ENCODE data around the gene AARS2. TPM values are rescaled to one million over a fixed set of nuclear protein-coding genes. Genes with fewer than 3 reads are reported as not detected.

Gene AARS2
- total and polyA plus RNA-seq, 4 donors: 2.3 to 11.5 (median 5.7) TPM

DNA sequence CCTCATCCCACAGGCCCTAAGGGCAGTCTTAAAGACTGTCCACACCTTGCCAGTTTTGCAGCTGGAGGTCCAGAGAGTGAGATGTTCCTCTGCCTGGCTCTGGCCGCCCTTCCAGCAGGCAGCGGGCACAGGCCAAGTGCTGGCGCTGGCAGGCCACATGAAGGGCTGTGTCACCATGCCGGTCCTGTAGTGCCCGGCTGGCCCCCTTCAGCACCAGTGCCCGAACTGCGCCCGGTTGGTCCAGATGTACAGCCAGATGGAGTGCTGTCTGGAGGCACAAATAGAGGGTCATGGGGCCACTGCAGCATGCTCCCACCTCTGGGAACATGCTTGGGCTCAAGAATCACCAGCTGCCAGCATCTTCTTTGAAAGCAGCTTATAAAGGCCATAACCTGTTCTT, 51.6 kb downstream of the AARS2 start:
- no peaks in the 10 kb centered on the region for H3K27me3 ChIP-seq (ENCODE audit: control insufficient read depth in 1 of 2, insufficient read depth in 2 of 2, low read length in 1 of 2)
- peak in 1 of 2 donors; percentile 60 for DNase-seq
- WGBS, 2 donors: 89 to 93% methylated on average over 8 of the region's 8 CpGs
- no peaks in the 10 kb centered on the region for H3K36me3 ChIP-seq (ENCODE audit: control insufficient read depth in 1 of 2, insufficient read depth in 2 of 2, low read length in 1 of 2)
- H3K4me1 ChIP-seq (ENCODE audit: control insufficient read depth in 1 of 2, insufficient read depth in 2 of 2, low read length in 2 of 2): peaks cover 0 to 4% of the 10 kb centered on the region in 2 donors
- ATAC-seq (ENCODE audit: low FRiP score): no peak
- no peak overlapping the region for H3K27ac ChIP-seq (ENCODE audit: low read depth in 1 of 2, low read length in 2 of 2)
- no peaks in the 10 kb centered on the region for H3K9me3 ChIP-seq (ENCODE audit: control insufficient read depth, low read length)
- intact Hi-C loops (cut with DNase I): no loop called here
- no peak overlapping the region for H3K4me3 ChIP-seq (ENCODE audit: low read length in 2 of 2)

DNA sequence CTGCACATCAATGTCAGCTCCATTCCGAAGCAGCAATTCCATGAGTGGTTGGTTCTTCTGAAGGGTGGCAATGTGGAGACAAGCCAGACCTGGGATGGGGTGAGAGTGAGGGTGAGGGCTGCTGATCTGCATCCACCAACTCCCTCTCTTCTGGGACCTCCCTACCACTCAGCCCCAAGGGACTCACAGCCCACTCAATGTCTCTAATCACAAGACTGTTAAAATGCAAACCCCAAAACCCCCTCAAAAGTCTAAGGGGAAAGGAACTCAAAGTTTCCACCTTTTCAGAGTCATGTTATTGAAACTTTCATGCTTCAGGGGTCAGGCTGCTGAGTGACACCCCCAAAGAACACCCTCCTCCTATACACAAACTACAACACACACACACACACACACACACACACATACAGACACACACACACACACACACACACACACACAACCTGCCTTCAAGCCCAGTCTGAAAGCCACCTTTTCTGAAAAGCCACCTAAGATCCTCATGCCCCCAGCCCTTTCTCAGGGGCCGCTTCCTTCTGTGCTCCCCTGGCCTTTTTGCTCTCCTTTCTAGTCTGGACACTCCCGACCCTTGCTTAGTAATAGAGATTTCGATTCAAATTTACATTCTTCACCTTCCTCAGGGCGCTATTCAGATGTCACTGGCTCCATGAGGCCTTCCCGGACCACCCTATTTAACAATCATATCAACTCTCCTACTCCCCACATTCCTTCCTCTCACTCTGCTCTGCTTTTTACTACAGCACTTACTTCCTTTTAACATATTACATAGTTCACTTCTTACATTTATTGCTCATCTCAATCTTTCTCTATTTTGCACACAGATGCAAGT, 52.5 kb downstream of the AARS2 start:
- 92 to 98% methylated on average over 6 of the region's 6 CpGs for WGBS, 2 donors

DNA sequence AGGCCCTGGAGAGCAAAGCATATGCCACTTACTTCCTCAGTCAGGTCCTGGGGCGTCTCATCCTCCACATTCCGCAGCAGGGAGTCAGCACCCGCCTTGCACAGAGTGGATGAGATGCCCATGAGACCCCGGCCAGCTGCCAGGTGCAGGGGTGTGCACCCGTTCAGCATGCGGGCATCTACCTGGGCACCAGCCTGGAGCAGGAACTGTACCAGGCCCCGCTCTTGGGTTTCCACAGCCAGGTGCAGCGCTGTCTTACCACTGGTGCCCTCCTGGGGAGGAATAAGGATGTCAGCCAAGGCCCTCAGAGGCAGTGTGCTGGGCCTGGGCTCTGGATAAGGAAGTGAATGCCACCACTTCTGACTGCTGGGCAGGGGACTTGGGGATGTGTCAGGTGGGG, 53.1 kb downstream of the AARS2 start:
- Histone ChIP-seq H3K36me3 (ENCODE audit: control insufficient read depth in 1 of 2, insufficient read depth in 2 of 2, low read length in 1 of 2) (no peaks in the 10 kb centered on the region), H3K4me1 (ENCODE audit: control insufficient read depth in 1 of 2, insufficient read depth in 2 of 2, low read length in 2 of 2) (peaks cover 0 to 6% of the 10 kb centered on the region in 2 donors), H3K4me3 (ENCODE audit: low read length in 2 of 2) (no peak overlapping the region), H3K27me3 (ENCODE audit: control insufficient read depth in 1 of 2, insufficient read depth in 2 of 2, low read length in 1 of 2) (no peaks in the 10 kb centered on the region), H3K27ac (ENCODE audit: low read depth in 1 of 2, low read length in 2 of 2) (no peak overlapping the region), H3K9me3 (ENCODE audit: control insufficient read depth, low read length) (no peaks in the 10 kb centered on the region)
- WGBS, 2 donors: 96 to 97% methylated on average over 8 of the region's 8 CpGs
- intact Hi-C loops (cut with DNase I): no loop called here
- no peak for ATAC-seq (ENCODE audit: low FRiP score)
- DNase-seq: peak in 1 of 2 donors; percentile 69

More for the DNA sequence above, 52.5 kb downstream of the AARS2 start:
- Histone ChIP-seq H3K4me1 (ENCODE audit: control insufficient read depth in 1 of 2, insufficient read depth in 2 of 2, low read length in 2 of 2) (peaks cover 0 to 6% of the 10 kb centered on the region in 2 donors), H3K36me3 (ENCODE audit: control insufficient read depth in 1 of 2, insufficient read depth in 2 of 2, low read length in 1 of 2) (no peaks in the 10 kb centered on the region), H3K4me3 (ENCODE audit: low read length in 2 of 2) (no peak overlapping the region), H3K9me3 (ENCODE audit: control insufficient read depth, low read length) (no peaks in the 10 kb centered on the region), H3K27me3 (ENCODE audit: control insufficient read depth in 1 of 2, insufficient read depth in 2 of 2, low read length in 1 of 2) (no peaks in the 10 kb centered on the region), H3K27ac (ENCODE audit: low read depth in 1 of 2, low read length in 2 of 2) (no peak overlapping the region)
- no peak for ATAC-seq (ENCODE audit: low FRiP score)
- intact Hi-C loops (cut with DNase I): no loop called here
- peak in 1 of 2 donors; percentile 37 for DNase-seq

DNA sequence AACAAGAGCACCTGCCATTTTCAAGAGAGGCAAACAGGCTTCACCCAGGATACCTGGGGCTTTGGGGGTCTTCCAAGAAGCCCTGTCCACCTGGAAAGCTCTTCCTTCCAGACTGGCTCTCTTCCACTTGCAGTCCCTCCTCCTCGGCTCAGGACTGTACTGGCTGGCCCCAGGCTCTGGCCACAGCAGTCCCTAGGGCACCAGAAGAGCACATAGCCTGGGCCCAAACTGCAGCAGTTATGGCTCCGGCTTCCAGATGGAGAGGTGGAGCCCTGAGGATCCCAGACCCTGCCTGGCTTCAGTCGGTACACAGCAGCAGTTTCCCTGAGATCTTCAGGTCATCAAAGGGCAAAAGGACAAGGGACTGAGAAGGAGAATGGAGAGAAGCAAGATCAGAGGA, 54.2 kb downstream of the AARS2 start:
- H3K36me3 ChIP-seq (ENCODE audit: control insufficient read depth in 1 of 2, insufficient read depth in 2 of 2, low read length in 1 of 2): peaks cover 0 to 1% of the 10 kb centered on the region in 2 donors
- H3K4me1 ChIP-seq (ENCODE audit: control insufficient read depth in 1 of 2, insufficient read depth in 2 of 2, low read length in 2 of 2): peaks cover 0 to 2% of the 10 kb centered on the region in 2 donors
- intact Hi-C loops (cut with DNase I): loop anchor here in 1 of 2 donors (5.0 kb wide), 2 partner anchors 87 to 162 kb away; no protein-coding TSS in a partner anchor
- WGBS, 2 donors: 93 to 94% methylated on average over 3 of the region's 3 CpGs
- DNase-seq: peak in 1 of 2 donors; percentile 59
- no peaks in the 10 kb centered on the region for H3K27me3 ChIP-seq (ENCODE audit: control insufficient read depth in 1 of 2, insufficient read depth in 2 of 2, low read length in 1 of 2)
- no peak overlapping the region for H3K27ac ChIP-seq (ENCODE audit: low read depth in 1 of 2, low read length in 2 of 2)
- ATAC-seq (ENCODE audit: low FRiP score): no peak
- H3K9me3 ChIP-seq (ENCODE audit: control insufficient read depth, low read length): no peaks in the 10 kb centered on the region
- H3K4me3 ChIP-seq (ENCODE audit: low read length in 2 of 2): no peak overlapping the region

DNA sequence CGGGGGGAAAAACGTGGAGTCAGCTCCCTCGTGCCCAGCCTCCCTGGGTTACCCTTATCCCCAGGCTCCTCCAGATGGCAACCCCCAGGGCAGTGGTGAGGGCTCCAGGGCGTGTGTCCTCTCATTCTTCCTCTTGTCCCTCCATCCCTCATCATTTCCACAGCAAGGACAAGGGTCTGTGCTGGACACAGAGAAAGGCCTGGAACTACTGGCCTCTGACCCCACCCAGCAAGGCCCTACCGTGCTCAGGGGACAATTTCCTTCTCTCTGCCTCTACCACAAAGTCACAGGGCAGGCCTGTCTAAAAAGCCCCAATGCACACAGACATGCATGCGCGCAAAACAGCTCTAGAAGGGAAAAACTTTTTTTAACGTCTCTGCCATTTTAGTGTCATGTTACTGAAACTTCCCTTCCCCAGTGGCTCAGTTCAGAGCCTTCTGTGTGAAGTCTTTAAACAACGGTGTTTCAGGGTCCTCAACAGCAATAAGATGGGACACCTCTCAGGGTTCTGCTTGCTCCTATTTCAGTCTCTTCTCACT, 54.8 kb downstream of the AARS2 start:
- WGBS, 2 donors: 85 to 89% methylated on average over 9 of the region's 9 CpGs

DNA sequence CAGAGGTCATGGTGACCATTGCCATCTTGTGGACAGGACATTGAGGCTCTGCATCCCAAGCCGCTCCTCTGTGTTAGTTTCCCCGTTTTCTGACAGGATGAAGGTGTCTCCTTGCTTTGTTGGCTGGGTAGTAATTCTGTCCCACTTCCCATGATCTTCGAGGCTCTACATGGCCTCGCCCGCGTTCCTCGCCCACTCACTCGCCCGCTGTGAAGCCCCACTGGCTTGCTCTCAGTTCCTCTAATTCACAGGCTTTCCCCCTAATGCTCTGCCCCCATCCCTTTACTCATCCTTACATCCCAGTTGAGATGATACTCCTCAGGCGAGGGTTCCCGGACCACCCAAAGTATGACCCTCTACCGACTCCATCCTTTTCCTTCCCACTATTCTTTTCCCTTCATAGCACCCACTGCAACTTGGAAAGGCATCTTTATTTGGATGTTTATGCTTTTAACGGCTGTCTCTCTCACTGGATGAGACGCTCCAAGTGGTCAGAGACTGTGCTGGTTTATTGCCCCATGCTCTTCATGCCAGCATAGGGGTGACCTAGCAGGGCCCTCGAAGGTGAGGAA, 55.3 kb downstream of the AARS2 start:
- peaks cover 0 to 2% of the 10 kb centered on the region in 2 donors for H3K4me1 ChIP-seq (ENCODE audit: control insufficient read depth in 1 of 2, insufficient read depth in 2 of 2, low read length in 2 of 2)
- H3K27ac ChIP-seq (ENCODE audit: low read depth in 1 of 2, low read length in 2 of 2): peak overlapping the region in 1 of 2 donors; percentile 19
- ATAC-seq (ENCODE audit: low FRiP score) (no peak), DNase-seq (no peak)
- 24 to 25% methylated on average over 15 of the region's 15 CpGs for WGBS, 2 donors
- H3K27me3 ChIP-seq (ENCODE audit: control insufficient read depth in 1 of 2, insufficient read depth in 2 of 2, low read length in 1 of 2): no peaks in the 10 kb centered on the region
- intact Hi-C loops (cut with DNase I): loop anchor here in 1 of 2 donors (5.0 kb wide), 2 partner anchors 86 to 161 kb away; no protein-coding TSS in a partner anchor
- peak overlapping the region in 1 of 2 donors; percentile 87 for H3K4me3 ChIP-seq (ENCODE audit: low read length in 2 of 2)
- peaks cover 1 to 5% of the 10 kb centered on the region in 2 donors for H3K36me3 ChIP-seq (ENCODE audit: control insufficient read depth in 1 of 2, insufficient read depth in 2 of 2, low read length in 1 of 2)
- no peaks in the 10 kb centered on the region for H3K9me3 ChIP-seq (ENCODE audit: control insufficient read depth, low read length)

More for the DNA sequence above, 54.8 kb downstream of the AARS2 start:
- Histone ChIP-seq H3K36me3 (ENCODE audit: control insufficient read depth in 1 of 2, insufficient read depth in 2 of 2, low read length in 1 of 2) (peaks cover 1 to 2% of the 10 kb centered on the region in 2 donors), H3K27ac (ENCODE audit: low read depth in 1 of 2, low read length in 2 of 2) (no peak overlapping the region), H3K4me3 (ENCODE audit: low read length in 2 of 2) (no peak overlapping the region), H3K4me1 (ENCODE audit: control insufficient read depth in 1 of 2, insufficient read depth in 2 of 2, low read length in 2 of 2) (peaks cover 0 to 2% of the 10 kb centered on the region in 2 donors), H3K9me3 (ENCODE audit: control insufficient read depth, low read length) (no peaks in the 10 kb centered on the region), H3K27me3 (ENCODE audit: control insufficient read depth in 1 of 2, insufficient read depth in 2 of 2, low read length in 1 of 2) (no peaks in the 10 kb centered on the region)
- no peak for ATAC-seq (ENCODE audit: low FRiP score)
- intact Hi-C loops (cut with DNase I): loop anchor here in 1 of 2 donors (5.0 kb wide), 2 partner anchors 86 to 161 kb away; no protein-coding TSS in a partner anchor
- peak in 1 of 2 donors; percentile 68 for DNase-seq

DNA sequence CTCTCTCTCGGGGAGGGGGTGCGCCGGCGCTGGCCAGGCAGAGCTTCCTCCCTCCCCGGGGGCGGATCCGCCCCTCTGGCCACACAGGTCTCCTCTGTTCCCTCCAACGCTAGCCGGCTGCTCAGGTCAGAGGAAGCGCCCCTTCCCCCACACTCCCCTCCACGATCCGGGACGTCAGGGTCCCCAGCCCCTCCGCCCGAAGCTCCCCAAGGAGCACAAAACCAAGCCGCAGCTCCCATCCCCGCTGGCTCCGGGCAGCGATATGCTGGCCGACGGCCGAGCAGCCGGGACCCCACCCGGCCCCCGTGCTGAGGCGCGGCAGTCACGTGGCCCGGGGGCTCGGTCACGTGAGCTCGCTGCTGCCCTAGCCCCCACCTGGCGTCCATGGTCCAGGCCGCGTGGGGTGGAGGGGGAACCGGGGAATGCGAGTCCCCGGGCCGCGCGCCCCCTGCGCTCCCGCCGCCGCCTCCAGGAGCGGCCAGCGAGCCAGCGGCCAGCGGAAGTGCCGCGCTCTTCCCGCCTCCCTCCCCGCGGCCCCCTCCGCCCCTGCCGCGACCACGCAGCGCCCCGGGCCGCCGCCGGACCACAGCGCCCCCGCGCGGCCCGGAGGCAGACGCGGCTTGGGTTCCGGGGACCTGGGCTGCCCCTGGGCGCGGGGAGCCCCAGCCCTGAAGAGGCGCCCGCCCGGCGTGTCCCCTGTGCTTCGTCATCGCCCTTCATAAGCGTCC, 56.0 kb downstream of the AARS2 start, which contains the start of gene SLC35B2:
SLC35B2 (minus strand) TSS at position 504 of the 728 bp plus-strand sequence; CDS start at position 386, 118 bp downstream.
- Histone ChIP-seq H3K27me3 (ENCODE audit: control insufficient read depth in 1 of 2, insufficient read depth in 2 of 2, low read length in 1 of 2) (no peaks in the 10 kb centered on the region), H3K27ac (ENCODE audit: low read depth in 1 of 2, low read length in 2 of 2) (peak within 1 kb of the TSS in 1 of 2 donors; percentile 48), H3K4me1 (ENCODE audit: control insufficient read depth in 1 of 2, insufficient read depth in 2 of 2, low read length in 2 of 2) (peaks cover 0 to 2% of the 10 kb centered on the region in 2 donors), H3K9me3 (ENCODE audit: control insufficient read depth, low read length) (no peaks in the 10 kb centered on the region), H3K36me3 (ENCODE audit: control insufficient read depth in 1 of 2, insufficient read depth in 2 of 2, low read length in 1 of 2) (peaks cover 1 to 5% of the 10 kb centered on the region in 2 donors), H3K4me3 (ENCODE audit: low read length in 2 of 2) (peak within 1 kb of the TSS; percentile 81 to 87)
- intact Hi-C loops (cut with DNase I): loop anchor here in 1 of 2 donors (5.0 kb wide), 2 partner anchors 85 to 160 kb away; no protein-coding TSS in a partner anchor
- peak; percentile 89 for ATAC-seq (ENCODE audit: low FRiP score)
- peak; percentile 76 to 88 for DNase-seq
- WGBS, 2 donors: 1% methylated on average over 50 to 80 of the region's 80 CpGs

DNA sequence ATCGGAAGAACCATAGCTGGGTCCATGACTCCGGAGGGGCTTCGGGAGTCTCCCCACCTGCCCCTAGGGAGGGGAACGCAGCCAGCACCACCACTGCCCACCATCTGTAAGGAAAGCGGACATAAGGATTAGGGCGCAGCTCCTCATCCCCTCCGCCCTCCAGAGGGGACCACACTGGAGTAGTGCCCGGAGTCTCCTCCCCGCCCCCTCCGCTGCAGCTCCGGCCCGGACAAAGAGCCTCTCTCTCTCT, 56.4 kb downstream of the AARS2 start:
- DNase-seq (no peak), ATAC-seq (ENCODE audit: low FRiP score) (peak; percentile 63)
- Histone ChIP-seq H3K36me3 (ENCODE audit: control insufficient read depth in 1 of 2, insufficient read depth in 2 of 2, low read length in 1 of 2) (peaks cover 3 to 5% of the 10 kb centered on the region in 2 donors), H3K27ac (ENCODE audit: low read depth in 1 of 2, low read length in 2 of 2) (no peak overlapping the region), H3K4me1 (ENCODE audit: control insufficient read depth in 1 of 2, insufficient read depth in 2 of 2, low read length in 2 of 2) (peaks cover 0 to 2% of the 10 kb centered on the region in 2 donors), H3K4me3 (ENCODE audit: low read length in 2 of 2) (peak overlapping the region; percentile 81 to 87), H3K27me3 (ENCODE audit: control insufficient read depth in 1 of 2, insufficient read depth in 2 of 2, low read length in 1 of 2) (no peaks in the 10 kb centered on the region), H3K9me3 (ENCODE audit: control insufficient read depth, low read length) (no peaks in the 10 kb centered on the region)
- intact Hi-C loops (cut with DNase I): loop anchor here in 1 of 2 donors (5.0 kb wide), 2 partner anchors 84 to 159 kb away; no protein-coding TSS in a partner anchor
- WGBS, 2 donors: 1 to 4% methylated on average over 11 to 12 of the region's 12 CpGs
